Endodermal cell (in vitro differentiated cells): Measurements from ENCODE around the gene ATXN2. TPM values are rescaled to one million over a fixed set of nuclear protein-coding genes. Genes with fewer than 3 reads are reported as not detected.
A peak's percentile ranks its signal among the peaks of the same experiment; 100 is the strongest.
"Not testable (repeated sequence)": the region's sequence is repeated elsewhere in the genome, so short reads cannot be mapped to it uniquely, and the experiment has no call there.

Source experiments
- DNase-seq: peaks from one replicate; pipeline ENCODE4 v3.0.0-alpha.2; 2017
- H3K27ac ChIP-seq: 2 replicates; pipeline ENCODE4 v1.5.1; 2013; ENCODE audit warnings: mild to moderate bottlenecking, low read depth, low read length, moderate library complexity
- H3K27me3 ChIP-seq: 2 replicates; pipeline ENCODE4 v1.6.1; 2013; ENCODE audit warnings: mild to moderate bottlenecking, low read length, moderate library complexity; ENCODE audit not compliant: insufficient read depth, control insufficient read depth, poor library complexity, severe bottlenecking
- H3K36me3 ChIP-seq: 2 replicates; pipeline ENCODE4 v1.7.0; 2013; ENCODE audit warnings: mild to moderate bottlenecking, low read length, moderate library complexity; ENCODE audit not compliant: control insufficient read depth, insufficient read depth
- H3K4me1 ChIP-seq: one replicate; pipeline ENCODE4 v1.7.0; 2013; ENCODE audit warnings: low read length; ENCODE audit not compliant: control insufficient read depth, insufficient read depth
- H3K4me3 ChIP-seq: 2 replicates; pipeline ENCODE4 v1.5.1; 2013; ENCODE audit warnings: mild to moderate bottlenecking, low read length, moderate library complexity
- H3K9ac ChIP-seq: 2 replicates; pipeline ENCODE4 v1.6.1; 2013; ENCODE audit warnings: mild to moderate bottlenecking, low read length, moderate library complexity; ENCODE audit not compliant: poor library complexity, severe bottlenecking; ENCODE audit errors: extremely low read depth
- H3K9me3 ChIP-seq: 2 replicates; pipeline ENCODE4 v1.6.1; 2013; ENCODE audit warnings: mild to moderate bottlenecking, low read length, moderate library complexity; ENCODE audit not compliant: control insufficient read depth
- H3K27ac Mint-ChIP-seq: 2 replicates; pipeline ENCODE4 v1.8.0; 2020; ENCODE audit warnings: mixed read lengths
- H3K27me3 Mint-ChIP-seq: 2 replicates; pipeline ENCODE4 v1.8.0; 2021; ENCODE audit warnings: mild to moderate bottlenecking, mixed read lengths; ENCODE audit not compliant: insufficient read depth
- H3K36me3 Mint-ChIP-seq: 2 replicates; pipeline ENCODE4 v1.8.0; 2020; ENCODE audit warnings: low read depth, mixed read lengths
- H3K4me1 Mint-ChIP-seq: 2 replicates; pipeline ENCODE4 v1.8.0; 2020; ENCODE audit warnings: mixed read lengths
- H3K4me3 Mint-ChIP-seq: 2 replicates; pipeline ENCODE4 v1.8.0; 2020; ENCODE audit warnings: mild to moderate bottlenecking, moderate library complexity, mixed read lengths
- H3K9me3 Mint-ChIP-seq: 2 replicates; pipeline ENCODE4 v1.8.0; 2020; ENCODE audit warnings: mild to moderate bottlenecking, mixed read lengths
- CTCF ChIP-seq: fragments of 200-600 bp; sonication (generic); conservative IDR thresholded peaks from 2 replicates; pipeline ENCODE4 v1.5.0; 2021; ENCODE audit warnings: antibody characterized with exemption, mild to moderate bottlenecking
- WGBS, 2 experiments: methylation state at CpG; one replicate each; pipeline versions ENCODE4 v1.1.5 to v1.1.7; 2013; ENCODE audit warnings: missing lambda C conversion rate in 2 of 2, mixed read lengths in 1 of 2; ENCODE audit not compliant: insufficient coverage in 1 of 2, insufficient read length in 1 of 2; 5-methylcytosine and 5-hydroxymethylcytosine counted together
- total RNA-seq, 2 donors: library from RNA; stranded (reverse); fragmentation: NEBNext Ultra II Directional in 1 of 2; extraction: Animal tissue kit (Norgen Biotek cat#: 25700) in 1 of 2; gene quantifications; 2 replicates in 1 of 2; 3 replicates in 1 of 2; pipeline ENCODE4 v1.2.1, GENCODE V29; 2021

Gene ATXN2
- total RNA-seq, 2 donors from 2014 or later, result 85.7 to 87.3 TPM

GRCh38 chr12:111494676-111495075, 104.4 kb downstream of the ATXN2 start:
- H3K27me3 ChIP-seq, result no peaks in the 10 kb centered on the region
- peaks cover 89% of the 10 kb centered on the region for H3K36me3 ChIP-seq
- Mint-ChIP-seq H3K27me3 (no peaks in the 10 kb centered on the region), H3K9me3 (no peaks in the 10 kb centered on the region), H3K36me3 (peaks cover 81% of the 10 kb centered on the region), H3K4me3 (no peak overlapping the region), H3K27ac (peak overlapping the region; percentile 13), H3K4me1 (no peaks in the 10 kb centered on the region)
- H3K9me3 ChIP-seq, result peaks cover 24% of the 10 kb centered on the region
- H3K9ac ChIP-seq, result no peak overlapping the region
- no peak for TF ChIP-seq CTCF
- no peak overlapping the region for H3K4me3 ChIP-seq
- no peak overlapping the region for H3K27ac ChIP-seq
- 95 to 100% methylated on average over 2 to 3 of the region's 4 CpGs for WGBS, 2 experiments
- no peaks in the 10 kb centered on the region for H3K4me1 ChIP-seq
- no peak for DNase-seq

- H3K36me3 Mint-ChIP-seq, result peaks cover 74% of the 10 kb centered on the region
- WGBS, 2 experiments, result 93 to 95% methylated on average over 4 to 7 of the region's 7 CpGs
- H3K4me1 ChIP-seq, H3K4me3 Mint-ChIP-seq, H3K4me3 ChIP-seq, H3K27me3 ChIP-seq, H3K4me1 Mint-ChIP-seq, H3K27ac ChIP-seq, DNase-seq, H3K9me3 Mint-ChIP-seq, H3K9ac ChIP-seq, H3K27me3 Mint-ChIP-seq, H3K27ac Mint-ChIP-seq: not testable (repeated sequence)
- peaks cover 18% of the 10 kb centered on the region for H3K9me3 ChIP-seq
- H3K36me3 ChIP-seq, result peaks cover 85% of the 10 kb centered on the region
Measured at GRCh38 chr12:111492979-111493378, 106.1 kb downstream of the ATXN2 start.

GRCh38 chr12:111488798-111489197, 110.3 kb downstream of the ATXN2 start:
- H3K36me3 Mint-ChIP-seq, result peaks cover 63% of the 10 kb centered on the region
- 100% methylated on average over 2 of the region's 2 CpGs for WGBS, 2 experiments

More at GRCh38 chr12:111488798-111489197, 110.3 kb downstream of the ATXN2 start:
- no peak for TF ChIP-seq CTCF
- Histone ChIP-seq H3K4me1 (no peaks in the 10 kb centered on the region), H3K27me3 (no peaks in the 10 kb centered on the region), H3K9ac (no peak overlapping the region), H3K36me3 (peaks cover 88% of the 10 kb centered on the region), H3K4me3 (no peak overlapping the region), H3K27ac (no peak overlapping the region), H3K9me3 (no peaks in the 10 kb centered on the region)
- H3K4me1 Mint-ChIP-seq, result peaks cover 2% of the 10 kb centered on the region
- DNase-seq, result no peak
- no peak overlapping the region for H3K27ac Mint-ChIP-seq
- no peaks in the 10 kb centered on the region for H3K27me3 Mint-ChIP-seq
- no peaks in the 10 kb centered on the region for H3K9me3 Mint-ChIP-seq
- H3K4me3 Mint-ChIP-seq, result no peak overlapping the region
